ENCODE data around the gene TMEM138.

TMEM138 gene

GRCh38 chr11:61411589-61411988, 49.4 kb downstream of the TMEM138 start:
- Histone ChIP-seq H3F3A (ENCODE audit: insufficient read depth, low read length) (peaks cover 20% of the 10 kb centered on the region), H3K27ac (ENCODE audit: low read length) (no peak overlapping the region), H3K9ac (ENCODE audit: low read length) (no peak overlapping the region), H3K36me3 (replicated peaks; ENCODE audit: insufficient read depth, low read length) (peaks cover 21% of the 10 kb centered on the region), H3K9me2 (replicated peaks; ENCODE audit: insufficient read depth, low read length) (no peaks in the 10 kb centered on the region), H2AFZ (ENCODE audit: low read length) (no peak overlapping the region), H3K4me1 (ENCODE audit: low read length) (peaks cover 27% of the 10 kb centered on the region), H3K4me3 (ENCODE audit: low read length) (no peak overlapping the region), H3K4me2 (ENCODE audit: low read depth, low read length) (no peak overlapping the region), H3K27me3 (replicated peaks; ENCODE audit: insufficient read depth, low read length) (no peaks in the 10 kb centered on the region), H3K79me2 (ENCODE audit: low read length) (peaks cover 58% of the 10 kb centered on the region), H3K9me3 (replicated peaks; ENCODE audit: insufficient read depth, low read length) (no peaks in the 10 kb centered on the region), H4K20me1 (ENCODE audit: insufficient read depth, low read length) (no peaks in the 10 kb centered on the region)
- TF ChIP-seq EZH2 (optimal IDR thresholded peaks at IDR 0.05; ENCODE audit: low read depth, low read length) = no peak
- no peak for TF ChIP-seq CTCF (IDR thresholded peaks at IDR 0.05; ENCODE audit: low read length)
- no peak for DNase-seq

DNA sequence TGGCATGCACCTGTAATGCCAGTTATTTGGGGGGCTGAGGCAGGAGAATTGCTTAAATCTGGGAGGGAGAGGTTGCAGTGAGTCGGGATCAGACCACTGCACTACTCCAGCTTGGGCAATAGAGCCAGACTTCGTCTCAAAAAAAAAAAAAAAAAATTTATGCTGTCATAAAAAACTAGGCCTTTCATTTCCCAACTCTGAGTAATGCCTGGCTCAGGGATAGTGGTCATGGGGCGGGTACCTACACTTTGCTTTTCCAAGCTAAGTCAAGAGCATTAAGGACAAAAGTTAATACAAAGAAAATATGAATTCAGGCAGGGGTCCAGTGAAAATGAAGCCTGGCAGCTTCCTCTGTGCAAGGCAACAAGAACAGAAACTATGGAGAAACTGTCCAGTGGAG, 51.3 kb downstream of the TMEM138 start:
- peaks cover 66% of the 10 kb centered on the region for H3K79me2 ChIP-seq (ENCODE audit: low read length)
- H3K4me1 ChIP-seq (ENCODE audit: low read length) = peaks cover 46% of the 10 kb centered on the region
- no peak overlapping the region for H2AFZ ChIP-seq (ENCODE audit: low read length)
- H3K9me2 ChIP-seq (replicated peaks; ENCODE audit: insufficient read depth, low read length) = no peaks in the 10 kb centered on the region
- H3K27ac ChIP-seq (ENCODE audit: low read length) = peak overlapping the region; percentile 81; the same call in 1 of the 2 replicates
- H3F3A ChIP-seq (ENCODE audit: insufficient read depth, low read length) = peaks cover 25% of the 10 kb centered on the region
- peaks cover 31% of the 10 kb centered on the region for H3K36me3 ChIP-seq (replicated peaks; ENCODE audit: insufficient read depth, low read length)
- TF ChIP-seq CTCF (IDR thresholded peaks at IDR 0.05; ENCODE audit: low read length) (no peak), EZH2 (optimal IDR thresholded peaks at IDR 0.05; ENCODE audit: low read depth, low read length) (no peak), EZH2phosphoT487 (IDR thresholded peaks at IDR 0.05; ENCODE audit: low read length) (no peak)
- H3K4me3 ChIP-seq (ENCODE audit: low read length) = no peak overlapping the region
- no peaks in the 10 kb centered on the region for H3K9me3 ChIP-seq (replicated peaks; ENCODE audit: insufficient read depth, low read length)
- no peak overlapping the region for H3K4me2 ChIP-seq (ENCODE audit: low read depth, low read length)
- H3K9ac ChIP-seq (ENCODE audit: low read length) = no peak overlapping the region
- H3K27me3 ChIP-seq (replicated peaks; ENCODE audit: insufficient read depth, low read length) = no peaks in the 10 kb centered on the region
- no peaks in the 10 kb centered on the region for H4K20me1 ChIP-seq (ENCODE audit: insufficient read depth, low read length)
- no peak for DNase-seq

GRCh38 chr11:61414547-61414946, 52.4 kb downstream of the TMEM138 start:
- no peak for TF ChIP-seq CTCF (IDR thresholded peaks at IDR 0.05; ENCODE audit: low read length)
- no peak for TF ChIP-seq EZH2 (optimal IDR thresholded peaks at IDR 0.05; ENCODE audit: low read depth, low read length)
- TF ChIP-seq EZH2phosphoT487 (IDR thresholded peaks at IDR 0.05; ENCODE audit: low read length) = no peak
- H3K4me2 ChIP-seq (ENCODE audit: low read depth, low read length) = peak overlapping the region; percentile 47; the same call in 1 of the 2 replicates
- DNase-seq = peak; percentile 60
- H3K4me1 ChIP-seq (ENCODE audit: low read length) = peaks cover 47% of the 10 kb centered on the region
- H3K9ac ChIP-seq (ENCODE audit: low read length) = peak overlapping the region; percentile 22; the same call in 1 of the 2 replicates
- H3K27ac ChIP-seq (ENCODE audit: low read length) = peak overlapping the region; percentile 81
- H2AFZ ChIP-seq (ENCODE audit: low read length) = no peak overlapping the region
- no peaks in the 10 kb centered on the region for H4K20me1 ChIP-seq (ENCODE audit: insufficient read depth, low read length)
- peaks cover 34% of the 10 kb centered on the region for H3K36me3 ChIP-seq (replicated peaks; ENCODE audit: insufficient read depth, low read length)
- H3K9me2 ChIP-seq (replicated peaks; ENCODE audit: insufficient read depth, low read length) = no peaks in the 10 kb centered on the region
- peaks cover 27% of the 10 kb centered on the region for H3F3A ChIP-seq (ENCODE audit: insufficient read depth, low read length)
- H3K9me3 ChIP-seq (replicated peaks; ENCODE audit: insufficient read depth, low read length) = no peaks in the 10 kb centered on the region
- H3K4me3 ChIP-seq (ENCODE audit: low read length) = no peak overlapping the region
- peaks cover 75% of the 10 kb centered on the region for H3K79me2 ChIP-seq (ENCODE audit: low read length)
- H3K27me3 ChIP-seq (replicated peaks; ENCODE audit: insufficient read depth, low read length) = no peaks in the 10 kb centered on the region
